Testis (tissue), 3 donors: ENCODE data around the gene FUT8. TPM values are rescaled to one million over a fixed set of nuclear protein-coding genes. Genes with fewer than 3 reads are reported as not detected.

Experiments
- DNase-seq: peaks from one replicate; pipeline ENCODE4 v3.0.0-alpha.2; 2019
- H3K27ac ChIP-seq, 2 donors: fragments of 200-600 bp; sonication (generic); one replicate each; pipeline ENCODE4 v1.5.1; 2019
- H3K27me3 ChIP-seq: fragments of 200-600 bp; sonication (generic); one replicate; pipeline ENCODE4 v1.5.1; 2019
- H3K36me3 ChIP-seq: fragments of 200-600 bp; sonication (generic); one replicate; pipeline ENCODE4 v1.5.1; 2017; ENCODE audit warnings: low read depth; ENCODE audit errors: missing control alignments
- H3K4me1 ChIP-seq: fragments of 200-600 bp; sonication (generic); one replicate; pipeline ENCODE4 v1.5.1; 2019
- H3K4me3 ChIP-seq, 2 donors: fragments of 200-600 bp; sonication (generic); one replicate each; pipeline ENCODE4 v1.5.1; 2017 to 2019
- H3K9me3 ChIP-seq: fragments of 200-600 bp; sonication (generic); one replicate; pipeline ENCODE4 v1.5.1; 2017
- CTCF ChIP-seq, 3 experiments: fragments of 450-650 bp in 2 of 3; fragments of 200-600 bp in 1 of 3; sonication (generic) in 1 of 3; IDR thresholded peaks; one replicate each; pipeline ENCODE4 v1.5.1; 2016 to 2019; ENCODE audit warnings: antibody characterized with exemption in 3 of 3, mild to moderate bottlenecking in 2 of 3, moderate library complexity in 1 of 3
- POLR2A ChIP-seq: fragments of 450-650 bp; IDR thresholded peaks from one replicate; pipeline ENCODE4 v1.6.1; 2017; ENCODE audit warnings: antibody characterized with exemption, mild to moderate bottlenecking, moderate library complexity
- WGBS, 2 donors: methylation state at CpG; one replicate each; pipeline ENCODE4 v1.1.5; 2018; 5-methylcytosine and 5-hydroxymethylcytosine counted together
- intact Hi-C: fragments of 100-400 bp; cut with DNase I; formaldehyde crosslinking; loops from one replicate; pipeline ENCODE4 v1.15.1; 2023; ENCODE audit warnings: low total_unique reads
- polyA plus RNA-seq: library from polyadenylated mRNA; stranded (reverse); fragments of 350-450 nt; fragmentation: Illumina TruSeq; extraction: RNeasy Lipid Tissue Mini Kit (QIAGEN cat#74804); gene quantifications from one replicate; pipeline ENCODE4 v1.2.3, GENCODE V29; 2014; ENCODE audit warnings: low read depth, low replicate concordance; ENCODE audit not compliant: insufficient read depth
- total RNA-seq, 2 donors: library from RNA; depleted of rRNA; stranded (reverse); fragments of >200 nt; gene quantifications; one replicate each; pipeline ENCODE4 v1.2.3, GENCODE V29; 2016

Gene FUT8
- total and polyA plus RNA-seq, 3 donors from 2014 or later, result 47.1 to 68.3 (median 58.7) TPM

- Histone ChIP-seq H3K27me3 (no peaks in the 10 kb centered on the region), H3K36me3 (no peaks in the 10 kb centered on the region), H3K27ac (no peak overlapping the region), H3K9me3 (no peaks in the 10 kb centered on the region), H3K4me3 (no peak overlapping the region), H3K4me1 (no peaks in the 10 kb centered on the region)
- DNase-seq, result no peak
- intact Hi-C loops, result no loop called here
- TF ChIP-seq CTCF (IDR thresholded peaks at IDR 0.05), result no peak
- TF ChIP-seq POLR2A, result no peak
Observed at GRCh38 chr14:65555358-65555757, 142.8 kb downstream of the FUT8 start.

GRCh38 chr14:65558363-65558762 is 145.8 kb downstream of the FUT8 start:
- DNase-seq, result no peak
- no peaks in the 10 kb centered on the region for H3K27me3 ChIP-seq
- H3K9me3 ChIP-seq, result no peaks in the 10 kb centered on the region
- TF ChIP-seq CTCF (IDR thresholded peaks at IDR 0.05) (no peak), POLR2A (no peak)
- no peak overlapping the region for H3K27ac ChIP-seq
- H3K4me1 ChIP-seq, result no peaks in the 10 kb centered on the region
- no peak overlapping the region for H3K4me3 ChIP-seq
- intact Hi-C loops, result no loop called here
- H3K36me3 ChIP-seq, result no peaks in the 10 kb centered on the region
- WGBS, 2 donors, result 84 to 85% methylated on average over 2 of the region's 2 CpGs

GRCh38 chr14:65560340-65561027 is 148.0 kb downstream of the FUT8 start:
- H3K27ac ChIP-seq, result no peak overlapping the region
- no peak for DNase-seq
- H3K27me3 ChIP-seq, result no peaks in the 10 kb centered on the region
- no peaks in the 10 kb centered on the region for H3K9me3 ChIP-seq
- intact Hi-C loops, result no loop called here
- no peaks in the 10 kb centered on the region for H3K4me1 ChIP-seq
- 64 to 66% methylated on average over 2 of the region's 2 CpGs for WGBS, 2 donors
- H3K36me3 ChIP-seq, result no peaks in the 10 kb centered on the region
- TF ChIP-seq CTCF (IDR thresholded peaks at IDR 0.05) (no peak), POLR2A (no peak)
- H3K4me3 ChIP-seq, result no peak overlapping the region

- intact Hi-C loops, result no loop called here
- Histone ChIP-seq H3K27me3 (no peaks in the 10 kb centered on the region), H3K4me3 (no peak overlapping the region), H3K4me1 (peaks cover 3% of the 10 kb centered on the region), H3K36me3 (no peaks in the 10 kb centered on the region), H3K9me3 (no peaks in the 10 kb centered on the region), H3K27ac (no peak overlapping the region)
- WGBS, 2 donors, result 93 to 95% methylated on average over 4 of the region's 4 CpGs
- TF ChIP-seq CTCF (IDR thresholded peaks at IDR 0.05) (no peak), POLR2A (no peak)
- no peak for DNase-seq
Observed at GRCh38 chr14:65564370-65564769, 151.8 kb downstream of the FUT8 start.

- no peaks in the 10 kb centered on the region for H3K36me3 ChIP-seq
- H3K27ac ChIP-seq, result no peak overlapping the region
- H3K4me1 ChIP-seq, result peaks cover 3% of the 10 kb centered on the region
- H3K4me3 ChIP-seq, result no peak overlapping the region
- TF ChIP-seq POLR2A (no peak), CTCF (IDR thresholded peaks at IDR 0.05) (no peak)
- WGBS, 2 donors, result 73 to 100% methylated on average over 1 of the region's 1 CpG
- H3K9me3 ChIP-seq, result no peaks in the 10 kb centered on the region
- H3K27me3 ChIP-seq, result no peaks in the 10 kb centered on the region
- no peak for DNase-seq
- intact Hi-C loops, result no loop called here
Observed at GRCh38 chr14:65565948-65566347, 153.4 kb downstream of the FUT8 start.
